PFSK-1 (cell line): ENCODE measurements around the gene CABLES2.

Experiments used
- FOXP2 ChIP-seq: optimal IDR thresholded peaks from 2 replicates; pipeline ENCODE3; 2011; ENCODE audit warnings: borderline replicate concordance, control low read depth, inconsistent platforms; ENCODE audit not compliant: insufficient read depth; ENCODE audit errors: extremely low read length, extremely low read depth
- POLR2AphosphoS5 ChIP-seq: IDR thresholded peaks from 2 replicates; pipeline ENCODE4 v1.6.1; 2012; ENCODE audit warnings: low read depth, mild to moderate bottlenecking, control low read depth, low read length, moderate library complexity
- REST ChIP-seq, 2 experiments: IDR thresholded peaks; 2 replicates each; pipeline versions ENCODE4 v1.6.1 to v1.8.0; 2011 to 2012; ENCODE audit warnings: low read depth in 2 of 2, low read length in 2 of 2, control low read depth in 1 of 2, inconsistent platforms in 1 of 2, mild to moderate bottlenecking in 1 of 2, moderate library complexity in 1 of 2; ENCODE audit not compliant: insufficient read depth in 1 of 2
- SIN3A ChIP-seq: IDR thresholded peaks from 2 replicates; pipeline ENCODE4 v1.6.1; 2012; ENCODE audit warnings: mild to moderate bottlenecking, low read length, moderate library complexity, borderline replicate concordance; ENCODE audit not compliant: insufficient read depth
- TAF1 ChIP-seq: IDR thresholded peaks from 2 replicates; pipeline ENCODE4 v1.6.1; 2012; ENCODE audit warnings: low read length, control low read depth, borderline replicate concordance; ENCODE audit not compliant: insufficient read depth

CABLES2 gene

GRCh38 chr20:62365814-62366369 is 41.2 kb downstream of the CABLES2 start:
- TF ChIP-seq TAF1 (0 out of 2 replicates have a peak, but pooled peaks have one; percentile 49), SIN3A (peak; percentile 78; the same call in 1 of the 2 replicates), POLR2AphosphoS5 (no peak)

- TF ChIP-seq FOXP2 (no peak), POLR2AphosphoS5 (no peak), TAF1 (no peak), REST (IDR thresholded peaks at IDR 0.05; ENCODE audit: insufficient read depth in 1 of 2, low read depth in 2 of 2, low read length in 2 of 2) (no peak), SIN3A (no peak)
These were observed 42.0 kb downstream of the CABLES2 start for GRCh38 chr20:62364911-62365736.

- TF ChIP-seq FOXP2 (no peak), REST (IDR thresholded peaks at IDR 0.05; ENCODE audit: insufficient read depth in 1 of 2, low read depth in 2 of 2, low read length in 2 of 2) (no peak), SIN3A (no peak), TAF1 (no peak), POLR2AphosphoS5 (no peak)
These were observed 42.9 kb downstream of the CABLES2 start for GRCh38 chr20:62363920-62364851.

- no peak for TF ChIP-seq REST (IDR thresholded peaks at IDR 0.05; ENCODE audit: insufficient read depth in 1 of 2, low read depth in 2 of 2, low read length in 2 of 2)
- TF ChIP-seq FOXP2 = peak; percentile 4
These were observed 43.8 kb downstream of the CABLES2 start for GRCh38 chr20:62362991-62363919.

GRCh38 chr20:62362590-62362940 is 44.5 kb downstream of the CABLES2 start:
- no peak for TF ChIP-seq TAF1
- no peak for TF ChIP-seq POLR2AphosphoS5
- TF ChIP-seq FOXP2 = no peak
- no peak for TF ChIP-seq SIN3A
- TF ChIP-seq REST (IDR thresholded peaks at IDR 0.05; ENCODE audit: insufficient read depth in 1 of 2, low read depth in 2 of 2, low read length in 2 of 2) = no peak
